HepG2 (cell line): ENCODE data around the gene COQ10B. TPM values are rescaled to one million over a fixed set of nuclear protein-coding genes. Genes with fewer than 3 reads are reported as not detected.
A peak's percentile ranks its signal among the peaks of the same experiment; 100 is the strongest.

Experiments used
- ATF1 ChIP-seq: IDR thresholded peaks from 2 replicates; pipeline ENCODE4 v1.6.1; 2016; ENCODE audit warnings: mild to moderate bottlenecking, control low read depth
- HDAC1 ChIP-seq: sonication (generic); formaldehyde crosslinking; IDR thresholded peaks from 2 replicates; pipeline ENCODE4 v1.5.1; 2020; ENCODE audit warnings: mild to moderate bottlenecking, missing genetic modification reagents
- HHEX ChIP-seq: IDR thresholded peaks from 2 replicates; pipeline ENCODE4 v1.6.1; 2016; ENCODE audit warnings: control low read depth
- KDM5B ChIP-seq: sonication (generic); formaldehyde crosslinking; IDR thresholded peaks from 2 replicates; pipeline ENCODE4 v1.4.0; 2020; ENCODE audit warnings: missing genetic modification reagents, mild to moderate bottlenecking, borderline replicate concordance
- KMT2A ChIP-seq: sonication (generic); formaldehyde crosslinking; IDR thresholded peaks from 2 replicates; pipeline ENCODE4 v1.4.0; 2020; ENCODE audit warnings: missing genetic modification reagents
- MAZ ChIP-seq, 2 experiments: sonication (generic) in 1 of 2; formaldehyde crosslinking in 1 of 2; IDR thresholded peaks; 2 replicates each; pipeline versions ENCODE4 v1.5.0 to v1.6.1; 2012 to 2020; ENCODE audit warnings: low read depth in 2 of 2, mild to moderate bottlenecking in 2 of 2, borderline replicate concordance in 1 of 2, improper control_type of control experiment in 1 of 2, low read length in 1 of 2, missing genetic modification reagents in 1 of 2, moderate library complexity in 1 of 2
- NAIF1 ChIP-seq: sonication (generic); formaldehyde crosslinking; IDR thresholded peaks from 2 replicates; pipeline ENCODE4 v1.5.0; 2020; ENCODE audit warnings: mild to moderate bottlenecking, missing genetic modification reagents, borderline replicate concordance
- NFYB ChIP-seq: sonication (generic); formaldehyde crosslinking; IDR thresholded peaks from 2 replicates; pipeline ENCODE4 v1.4.0; 2020; ENCODE audit warnings: missing genetic modification reagents
- RAD51 ChIP-seq: fragments of 450-650 bp; IDR thresholded peaks from 2 replicates; pipeline ENCODE4 v1.6.1; 2016; ENCODE audit warnings: borderline replicate concordance
- RCOR2 ChIP-seq: IDR thresholded peaks from 2 replicates; pipeline ENCODE4 v1.6.1; 2016; ENCODE audit warnings: missing biosample characterization, missing genetic modification reagents
- SNAI1 ChIP-seq: sonication (generic); formaldehyde crosslinking; IDR thresholded peaks from 2 replicates; pipeline ENCODE4 v1.5.0; 2020; ENCODE audit warnings: mild to moderate bottlenecking, missing genetic modification reagents, borderline replicate concordance
- SNRNP70 ChIP-seq: fragments of 200-400 bp; formaldehyde crosslinking; IDR thresholded peaks from 2 replicates; pipeline ENCODE4 v1.6.1; 2017; ENCODE audit warnings: mild to moderate bottlenecking, low read depth, low read length, moderate library complexity
- ZBTB20 ChIP-seq: sonication (generic); formaldehyde crosslinking; IDR thresholded peaks from 2 replicates; pipeline ENCODE4 v1.8.1; 2023; ENCODE audit warnings: missing genetic modification reagents, low read depth, mild to moderate bottlenecking, borderline replicate concordance
- ZBTB42 ChIP-seq: sonication (generic); formaldehyde crosslinking; IDR thresholded peaks from 2 replicates; pipeline ENCODE4 v1.5.0; 2020; ENCODE audit warnings: mild to moderate bottlenecking, missing genetic modification reagents
- ZBTB7A ChIP-seq: sonication (generic); formaldehyde crosslinking; IDR thresholded peaks from 2 replicates; pipeline ENCODE4 v1.8.0; 2022; ENCODE audit warnings: mild to moderate bottlenecking, missing genetic modification reagents
- ZFP36 ChIP-seq: fragments of 150-350 bp; IDR thresholded peaks from 2 replicates; pipeline ENCODE4 v1.6.1; 2018; ENCODE audit warnings: borderline replicate concordance, low read length, low read depth; ENCODE audit not compliant: partially characterized antibody
- ZNF232 ChIP-seq: sonication (generic); formaldehyde crosslinking; IDR thresholded peaks from 2 replicates; pipeline ENCODE4 v1.4.0; 2020; ENCODE audit warnings: missing genetic modification reagents, borderline replicate concordance
- ZNF354B ChIP-seq: sonication (generic); formaldehyde crosslinking; IDR thresholded peaks from 2 replicates; pipeline ENCODE4 v1.8.0; 2022; ENCODE audit warnings: mild to moderate bottlenecking, missing genetic modification reagents
- ZNF589 ChIP-seq: sonication (generic); formaldehyde crosslinking; conservative IDR thresholded peaks from 2 replicates; pipeline ENCODE4 v1.8.0; 2022; ENCODE audit warnings: mild to moderate bottlenecking, moderate library complexity, missing genetic modification reagents
- ZNF788 ChIP-seq: sonication (generic); formaldehyde crosslinking; IDR thresholded peaks from 2 replicates; pipeline ENCODE4 v1.5.0; 2020; ENCODE audit warnings: mild to moderate bottlenecking, missing genetic modification reagents, borderline replicate concordance
- polyA plus RNA-seq, 8 experiments: library from polyadenylated mRNA; depleted of rRNA in 3 of 8; stranded (reverse) in 7 of 8; unstranded in 1 of 8; fragments of >200 nt; fragmentation: Illumina TruSeq in 4 of 8; extraction: Trizol in 4 of 8; gene quantifications; 2 replicates each; pipeline versions ENCODE4 v1.2.1 to v1.2.3, GENCODE V29; 2011 to 2016; ENCODE audit warnings: low read depth in 4 of 8, missing spikeins in 1 of 8, mixed read lengths in 1 of 8; ENCODE audit not compliant: insufficient read depth in 1 of 8
- total RNA-seq, 5 experiments: library from RNA; depleted of rRNA; stranded (reverse); fragments of >200 nt; fragmentation: Illumina TruSeq; extraction: Trizol; gene quantifications; 2 replicates each; pipeline ENCODE4 v1.2.3, GENCODE V29; 2016; ENCODE audit warnings: low read depth in 1 of 5
- TF ChIP-seq, protein P1 (sequence below): fragments of 450-650 bp; IDR thresholded peaks from 2 replicates; pipeline ENCODE4 v1.6.1; 2016
- TF ChIP-seq, protein P2 (sequence below): sonication (generic); formaldehyde crosslinking; IDR thresholded peaks from 2 replicates; pipeline ENCODE4 v1.8.1; 2023; ENCODE audit warnings: missing genetic modification reagents, mild to moderate bottlenecking, borderline replicate concordance
- TF ChIP-seq, protein P3 (sequence below): sonication (generic); formaldehyde crosslinking; IDR thresholded peaks from 2 replicates; pipeline ENCODE4 v1.5.0; 2020; ENCODE audit warnings: mild to moderate bottlenecking, missing genetic modification reagents, moderate library complexity
- TF ChIP-seq, protein P4 (sequence below): sonication (generic); formaldehyde crosslinking; IDR thresholded peaks from 2 replicates; pipeline ENCODE4 v1.4.0; 2020; ENCODE audit warnings: mild to moderate bottlenecking, missing genetic modification reagents
- TF ChIP-seq, protein P5 (sequence below): sonication (generic); formaldehyde crosslinking; IDR thresholded peaks from 2 replicates; pipeline ENCODE4 v1.5.0; 2020; ENCODE audit warnings: missing genetic modification reagents

COQ10B gene
- total and polyA plus RNA-seq, 2 of the 13 experiments (the other 11 are each of a cell fraction or from before 2014, with no cell fraction given): 4.6 to 34.9 TPM

DNA sequence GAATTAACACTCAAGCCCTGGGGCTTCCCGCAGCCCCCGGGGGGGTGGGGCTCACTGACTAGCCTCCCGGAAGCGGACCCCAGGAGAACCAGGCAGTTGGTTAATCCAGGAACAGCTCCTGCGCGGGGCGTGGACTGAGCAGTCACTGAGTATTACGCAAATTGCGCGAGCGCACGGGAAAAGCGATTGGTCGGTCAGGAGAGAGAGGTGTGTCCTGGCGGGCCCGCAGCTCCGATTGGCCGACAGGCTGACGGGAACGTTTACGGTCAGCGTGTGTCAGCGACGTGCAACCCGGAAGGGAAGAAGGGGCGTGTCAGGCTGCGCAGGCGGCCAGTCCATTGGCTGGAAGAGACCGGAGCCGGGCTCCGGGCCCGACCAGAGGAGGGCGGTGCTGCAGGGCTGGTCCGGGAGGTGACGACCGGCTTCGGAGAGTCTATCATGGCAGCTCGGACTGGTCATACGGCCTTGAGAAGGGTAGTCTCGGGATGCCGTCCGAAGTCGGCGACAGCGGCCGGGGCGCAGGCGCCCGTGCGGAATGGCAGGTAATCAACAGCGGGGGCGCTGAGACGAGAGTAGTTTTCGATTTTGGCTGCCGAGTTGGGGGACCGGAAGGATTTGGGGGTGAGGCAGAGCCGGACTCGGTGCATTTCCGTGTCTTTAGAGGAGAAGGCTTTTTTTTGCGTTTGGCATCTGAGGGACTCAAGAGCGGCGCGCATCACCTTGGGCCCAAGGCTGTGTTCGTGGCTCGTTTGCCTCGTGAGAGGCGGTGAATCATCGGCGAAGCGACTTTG is at the start of gene COQ10B (continued):
- TF ChIP-seq SNAI1 (CRISPR knock-in tag) (peak; percentile 98), ZFP36 (no peak), ZBTB42 (peak; percentile 88; the same call in 1 of the 2 replicates), ZBTB7A (no peak), HHEX (CRISPR knock-in tag) (peak; percentile 14; the same call in 1 of the 2 replicates), ZNF788 (CRISPR knock-in tag) (peak; percentile 87; the same call in 1 of the 2 replicates), RAD51 (no peak), KDM5B (peak; percentile 94; the same call in 1 of the 2 replicates), ATF1 (CRISPR knock-in tag) (peak; percentile 95), RCOR2 (CRISPR knock-in tag) (peak; percentile 29; the same call in 1 of the 2 replicates), NAIF1 (CRISPR knock-in tag) (peak; percentile 99), ZNF354B (peak; percentile 87; the same call in 1 of the 2 replicates), ZBTB20 (CRISPR knock-in tag) (no peak; the same call in 1 of the 2 replicates), KMT2A (peak; percentile 80), ZNF232 (CRISPR knock-in tag) (0 out of 2 replicates have a peak, but pooled peaks have one; percentile 54), ZNF589 (CRISPR knock-in tag) (no peak), NFYB (peak; percentile 97), HDAC1 (peak; percentile 89), MAZ (IDR thresholded peaks at IDR 0.05; ENCODE audit: borderline replicate concordance, low read depth, low read length) (peak; percentile 94), MAZ (CRISPR knock-in tag; IDR thresholded peaks at IDR 0.05; ENCODE audit: low read depth) (peak; percentile 15), SNRNP70 (no peak)
- TF ChIP-seq, protein P1, sequence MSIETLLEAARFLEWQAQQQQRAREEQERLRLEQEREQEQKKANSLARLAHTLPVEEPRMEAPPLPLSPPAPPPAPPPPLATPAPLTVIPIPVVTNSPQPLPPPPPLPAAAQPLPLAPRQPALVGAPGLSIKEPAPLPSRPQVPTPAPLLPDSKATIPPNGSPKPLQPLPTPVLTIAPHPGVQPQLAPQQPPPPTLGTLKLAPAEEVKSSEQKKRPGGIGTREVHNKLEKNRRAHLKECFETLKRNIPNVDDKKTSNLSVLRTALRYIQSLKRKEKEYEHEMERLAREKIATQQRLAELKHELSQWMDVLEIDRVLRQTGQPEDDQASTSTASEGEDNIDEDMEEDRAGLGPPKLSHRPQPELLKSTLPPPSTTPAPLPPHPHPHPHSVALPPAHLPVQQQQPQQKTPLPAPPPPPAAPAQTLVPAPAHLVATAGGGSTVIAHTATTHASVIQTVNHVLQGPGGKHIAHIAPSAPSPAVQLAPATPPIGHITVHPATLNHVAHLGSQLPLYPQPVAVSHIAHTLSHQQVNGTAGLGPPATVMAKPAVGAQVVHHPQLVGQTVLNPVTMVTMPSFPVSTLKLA: peak; percentile 84
- TF ChIP-seq, protein P2, sequence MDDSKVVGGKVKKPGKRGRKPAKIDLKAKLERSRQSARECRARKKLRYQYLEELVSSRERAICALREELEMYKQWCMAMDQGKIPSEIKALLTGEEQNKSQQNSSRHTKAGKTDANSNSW: peak; percentile 23; the same call in 1 of the 2 replicates
- TF ChIP-seq, protein P3, sequence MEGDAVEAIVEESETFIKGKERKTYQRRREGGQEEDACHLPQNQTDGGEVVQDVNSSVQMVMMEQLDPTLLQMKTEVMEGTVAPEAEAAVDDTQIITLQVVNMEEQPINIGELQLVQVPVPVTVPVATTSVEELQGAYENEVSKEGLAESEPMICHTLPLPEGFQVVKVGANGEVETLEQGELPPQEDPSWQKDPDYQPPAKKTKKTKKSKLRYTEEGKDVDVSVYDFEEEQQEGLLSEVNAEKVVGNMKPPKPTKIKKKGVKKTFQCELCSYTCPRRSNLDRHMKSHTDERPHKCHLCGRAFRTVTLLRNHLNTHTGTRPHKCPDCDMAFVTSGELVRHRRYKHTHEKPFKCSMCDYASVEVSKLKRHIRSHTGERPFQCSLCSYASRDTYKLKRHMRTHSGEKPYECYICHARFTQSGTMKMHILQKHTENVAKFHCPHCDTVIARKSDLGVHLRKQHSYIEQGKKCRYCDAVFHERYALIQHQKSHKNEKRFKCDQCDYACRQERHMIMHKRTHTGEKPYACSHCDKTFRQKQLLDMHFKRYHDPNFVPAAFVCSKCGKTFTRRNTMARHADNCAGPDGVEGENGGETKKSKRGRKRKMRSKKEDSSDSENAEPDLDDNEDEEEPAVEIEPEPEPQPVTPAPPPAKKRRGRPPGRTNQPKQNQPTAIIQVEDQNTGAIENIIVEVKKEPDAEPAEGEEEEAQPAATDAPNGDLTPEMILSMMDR (CRISPR knock-in tag): peak; percentile 73
- TF ChIP-seq, protein P4, sequence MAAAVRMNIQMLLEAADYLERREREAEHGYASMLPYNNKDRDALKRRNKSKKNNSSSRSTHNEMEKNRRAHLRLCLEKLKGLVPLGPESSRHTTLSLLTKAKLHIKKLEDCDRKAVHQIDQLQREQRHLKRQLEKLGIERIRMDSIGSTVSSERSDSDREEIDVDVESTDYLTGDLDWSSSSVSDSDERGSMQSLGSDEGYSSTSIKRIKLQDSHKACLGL: 0 out of 2 replicates have a peak, but pooled peaks have one; percentile 75
- TF ChIP-seq, protein P5, sequence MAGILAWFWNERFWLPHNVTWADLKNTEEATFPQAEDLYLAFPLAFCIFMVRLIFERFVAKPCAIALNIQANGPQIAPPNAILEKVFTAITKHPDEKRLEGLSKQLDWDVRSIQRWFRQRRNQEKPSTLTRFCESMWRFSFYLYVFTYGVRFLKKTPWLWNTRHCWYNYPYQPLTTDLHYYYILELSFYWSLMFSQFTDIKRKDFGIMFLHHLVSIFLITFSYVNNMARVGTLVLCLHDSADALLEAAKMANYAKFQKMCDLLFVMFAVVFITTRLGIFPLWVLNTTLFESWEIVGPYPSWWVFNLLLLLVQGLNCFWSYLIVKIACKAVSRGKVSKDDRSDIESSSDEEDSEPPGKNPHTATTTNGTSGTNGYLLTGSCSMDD (CRISPR knock-in tag): no peak
